ENCODE results near the gene CLDN3. TPM values are rescaled to one million over a fixed set of nuclear protein-coding genes. Genes with fewer than 3 reads are reported as not detected.

The CLDN3 gene
- total RNA-seq, 4 donors from 2014 or later, result 672 to 1,662 (median 1,512) TPM

DNA sequence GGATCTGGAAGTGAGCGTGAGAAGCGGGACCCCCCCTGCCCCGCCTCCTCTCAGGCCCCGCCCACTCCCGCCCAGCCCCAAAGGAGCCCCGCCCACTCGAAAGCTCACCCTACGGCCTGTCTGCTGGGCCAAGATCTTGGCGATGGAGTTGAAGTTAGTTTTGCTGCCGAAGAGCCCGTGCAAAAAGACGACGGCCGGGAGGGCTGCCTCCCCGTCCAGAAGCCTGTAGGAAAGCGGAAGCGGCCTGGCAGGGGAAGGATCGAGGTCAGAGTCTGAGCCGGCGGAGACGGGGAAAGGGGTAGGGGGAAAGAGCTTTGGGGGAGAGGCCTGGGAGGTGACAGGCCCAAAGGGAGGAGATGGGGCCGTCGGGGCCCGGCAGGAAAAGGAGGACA lies 31.9 kb downstream of the CLDN3 start:
- DNase-seq, result peak; percentile 81
- H3K27me3 ChIP-seq, result no peaks in the 10 kb centered on the region
- WGBS, 2 donors (ENCODE audit: low coverage in 1 of 2), result 0% methylated on average over 24 of the region's 24 CpGs; no CpG with 5 or more reads in 1 of the 2 donors
- no peaks in the 10 kb centered on the region for H3K36me3 ChIP-seq
- H3K4me1 ChIP-seq, result peaks cover 10 to 61% (median 48%) of the 10 kb centered on the region in 4 donors
- intact Hi-C loops (cut with DNase I; ENCODE audit: low total_unique reads) (loop anchor here (10.0 kb wide), 1 partner anchor 53 kb away; the partner anchor contains the start of genes BUD23 and DNAJC30), in situ Hi-C loops (cut with MboI; ENCODE audit: low pct_ligation_motif_present in 1 of 4, low pct_unique_long_range_greater_than_20kb in 1 of 4, low sequenced_read_pairs in 3 of 4) (loop anchor here in 1 of 4 donors (10.0 kb wide), 1 partner anchor 117 kb away; no protein-coding TSS in a partner anchor)
- TF ChIP-seq CTCF (IDR thresholded peaks at IDR 0.05), result no peak
- no peak for TF ChIP-seq EP300 (IDR thresholded peaks at IDR 0.05; ENCODE audit: low read depth)
- TF ChIP-seq POLR2A (IDR thresholded peaks at IDR 0.05), result no peak
- no peak for TF ChIP-seq POLR2AphosphoS5 (IDR thresholded peaks at IDR 0.05)
- H3K9me3 ChIP-seq, result no peaks in the 10 kb centered on the region
- H3K4me3 ChIP-seq, result peak overlapping the region; percentile 52 to 95 (median 86)
- peak overlapping the region; percentile 92 to 98 (median 96) for H3K27ac ChIP-seq

GRCh38 chr7:73737491-73738219 lies 32.4 kb downstream of the CLDN3 start:
- Histone ChIP-seq H3K4me1 (peaks cover 10 to 60% (median 44%) of the 10 kb centered on the region in 4 donors), H3K9me3 (no peaks in the 10 kb centered on the region), H3K4me3 (peak overlapping the region in 3 of 4 donors; percentile 81 to 95 (median 91)), H3K27me3 (no peaks in the 10 kb centered on the region), H3K36me3 (no peaks in the 10 kb centered on the region), H3K27ac (peak overlapping the region; percentile 92 to 98 (median 96))
- in situ Hi-C loops (cut with MboI; ENCODE audit: low pct_ligation_motif_present in 1 of 4, low pct_unique_long_range_greater_than_20kb in 1 of 4, low sequenced_read_pairs in 3 of 4), result loop anchor here in 1 of 4 donors (10.0 kb wide), 1 partner anchor 117 kb away; no protein-coding TSS in a partner anchor
- no peak for DNase-seq
- 54% methylated on average over 17 of the region's 17 CpGs; no CpG with 5 or more reads in 1 of the 2 donors for whole genome bisulfite sequencing, 2 donors (ENCODE audit: low coverage in 1 of 2)
- TF ChIP-seq CTCF (IDR thresholded peaks at IDR 0.05) (no peak), EP300 (IDR thresholded peaks at IDR 0.05; ENCODE audit: low read depth) (no peak), POLR2A (IDR thresholded peaks at IDR 0.05) (no peak), POLR2AphosphoS5 (IDR thresholded peaks at IDR 0.05) (peak in 1 of 3 donors; percentile 63)
- intact Hi-C loops (cut with DNase I; ENCODE audit: low total_unique reads), result loop anchor here (10.0 kb wide), 1 partner anchor 53 kb away; the partner anchor contains the start of genes BUD23 and DNAJC30

DNA sequence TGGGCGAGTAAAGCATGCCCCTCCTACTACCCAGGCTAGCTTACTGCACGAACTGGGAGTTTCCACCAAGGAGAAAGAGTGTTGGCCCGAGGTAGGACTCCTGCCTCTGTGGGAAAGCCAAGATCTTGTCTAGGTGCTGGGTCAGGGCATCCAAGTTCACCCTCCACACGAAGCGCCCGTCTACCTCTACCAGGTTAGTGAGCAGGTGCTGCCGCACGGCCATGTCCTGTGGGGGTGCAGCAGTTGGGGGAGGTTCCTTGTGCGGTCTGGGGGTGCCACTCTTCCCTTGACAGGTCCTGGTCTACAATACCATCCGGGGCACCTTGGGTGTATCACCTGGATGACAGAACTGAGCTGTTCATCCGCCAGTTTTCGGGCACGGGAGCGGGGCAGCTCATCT lies 33.2 kb downstream of the CLDN3 start:
- H3K27me3 ChIP-seq, result no peaks in the 10 kb centered on the region
- no peaks in the 10 kb centered on the region for H3K9me3 ChIP-seq
- peak overlapping the region; percentile 92 to 98 (median 96) for H3K27ac ChIP-seq
- no peak for TF ChIP-seq POLR2A (IDR thresholded peaks at IDR 0.05)
- TF ChIP-seq EP300 (IDR thresholded peaks at IDR 0.05; ENCODE audit: low read depth), result no peak
- no peak for TF ChIP-seq CTCF (IDR thresholded peaks at IDR 0.05)
- TF ChIP-seq POLR2AphosphoS5 (IDR thresholded peaks at IDR 0.05), result peak in 1 of 3 donors; percentile 2
- H3K36me3 ChIP-seq, result no peaks in the 10 kb centered on the region
- intact Hi-C loops (cut with DNase I; ENCODE audit: low total_unique reads), result loop anchor here (10.0 kb wide), 1 partner anchor 52 kb away; the partner anchor contains the start of genes BUD23 and DNAJC30
- H3K4me3 ChIP-seq, result peak overlapping the region in 1 of 4 donors; percentile 95
- H3K4me1 ChIP-seq, result peaks cover 4 to 52% (median 36%) of the 10 kb centered on the region in 4 donors
- in situ Hi-C loops (cut with MboI; ENCODE audit: low pct_ligation_motif_present in 1 of 4, low pct_unique_long_range_greater_than_20kb in 1 of 4, low sequenced_read_pairs in 3 of 4), result loop anchor here in 1 of 4 donors (10.0 kb wide), 1 partner anchor 118 kb away; no protein-coding TSS in a partner anchor
- WGBS, 2 donors (ENCODE audit: low coverage in 1 of 2), result 79% methylated on average over 10 of the region's 14 CpGs; no CpG with 5 or more reads in 1 of the 2 donors
- no peak for DNase-seq

GRCh38 chr7:73735528-73735905 lies 34.6 kb downstream of the CLDN3 start:
- peak overlapping the region in 3 of 4 donors; percentile 0 to 95 (median 2) for H3K4me3 ChIP-seq
- H3K9me3 ChIP-seq, result no peaks in the 10 kb centered on the region
- H3K4me1 ChIP-seq, result peaks cover 4 to 43% (median 33%) of the 10 kb centered on the region in 4 donors
- H3K36me3 ChIP-seq, result no peaks in the 10 kb centered on the region
- TF ChIP-seq POLR2A (IDR thresholded peaks at IDR 0.05) (no peak), POLR2AphosphoS5 (IDR thresholded peaks at IDR 0.05) (peak in 1 of 3 donors; percentile 62), CTCF (IDR thresholded peaks at IDR 0.05) (no peak), EP300 (IDR thresholded peaks at IDR 0.05; ENCODE audit: low read depth) (no peak)
- no peaks in the 10 kb centered on the region for H3K27me3 ChIP-seq
- intact Hi-C loops (cut with DNase I; ENCODE audit: low total_unique reads) (loop anchor here (10.0 kb wide), 1 partner anchor 51 kb away; the partner anchor contains the start of genes BUD23 and DNAJC30), in situ Hi-C loops (cut with MboI; ENCODE audit: low pct_ligation_motif_present in 1 of 4, low pct_unique_long_range_greater_than_20kb in 1 of 4, low sequenced_read_pairs in 3 of 4) (loop anchor here in 1 of 4 donors (10.0 kb wide), 1 partner anchor 119 kb away; no protein-coding TSS in a partner anchor)
- 90 to 100% methylated on average over 1 to 8 of the region's 8 CpGs for WGBS, 2 donors (ENCODE audit: low coverage in 1 of 2)
- DNase-seq, result peak; percentile 49
- H3K27ac ChIP-seq, result peak overlapping the region; percentile 92 to 98 (median 96)
